Tibial nerve (tissue), 4 donors: ENCODE results near the gene HS6ST3. TPM values are rescaled to one million over a fixed set of nuclear protein-coding genes. Genes with fewer than 3 reads are reported as not detected.

ENCODE experiments used
- DNase-seq, 2 donors: peaks; one replicate each; pipeline ENCODE4 v3.0.0-alpha.2; 2019; ENCODE audit warnings: low spot score in 2 of 2
- H3K27ac ChIP-seq, 4 donors: fragments of 200-600 bp; sonication (generic) in 3 of 4; one replicate each; pipeline ENCODE4 v1.5.1; 2017 to 2019; ENCODE audit warnings: mild to moderate bottlenecking in 1 of 4
- H3K27me3 ChIP-seq, 2 donors: fragments of 200-600 bp; sonication (generic) in 1 of 2; one replicate each; pipeline versions ENCODE4 v1.5.1 to v1.6.0; 2017 to 2019
- H3K36me3 ChIP-seq, 3 donors: fragments of 200-600 bp; sonication (generic); one replicate each; pipeline ENCODE4 v1.5.1; 2018 to 2019
- H3K4me1 ChIP-seq, 4 donors: fragments of 200-600 bp; sonication (generic) in 3 of 4; one replicate each; pipeline ENCODE4 v1.5.1; 2017 to 2019
- H3K4me3 ChIP-seq, 4 donors: fragments of 200-600 bp; sonication (generic) in 3 of 4; one replicate each; pipeline ENCODE4 v1.5.1; 2017 to 2019; ENCODE audit warnings: mild to moderate bottlenecking in 1 of 4, moderate library complexity in 1 of 4
- H3K9me3 ChIP-seq, 4 donors: fragments of 200-600 bp; sonication (generic) in 3 of 4; one replicate each; pipeline ENCODE4 v1.5.1; 2017 to 2019
- EP300 ChIP-seq, 2 donors: sonication (generic); formaldehyde crosslinking; IDR thresholded peaks; one replicate each; pipeline ENCODE4 v1.6.1; 2017; ENCODE audit warnings: antibody characterized with exemption in 2 of 2, mild to moderate bottlenecking in 1 of 2
- POLR2A ChIP-seq, 2 donors: fragments of 450-650 bp; IDR thresholded peaks; one replicate each; pipeline ENCODE4 v1.6.1; 2017; ENCODE audit warnings: antibody characterized with exemption in 2 of 2, mild to moderate bottlenecking in 2 of 2, moderate library complexity in 2 of 2
- WGBS, 2 donors: methylation state at CpG; one replicate each; pipeline ENCODE4 v1.1.5; 2018; 5-methylcytosine and 5-hydroxymethylcytosine counted together
- total RNA-seq, 4 donors: library from RNA; depleted of rRNA; stranded (reverse); fragments of >200 nt; gene quantifications; one replicate each; pipeline ENCODE4 v1.1.0, GENCODE V29; 2016
- TF ChIP-seq, protein P1 (sequence below), 5 experiments: fragments of 200-600 bp in 3 of 5; fragments of 450-650 bp in 2 of 5; sonication (generic) in 3 of 5; IDR thresholded peaks; one replicate each; pipeline ENCODE4 v1.5.1; 2016 to 2019; ENCODE audit warnings: antibody characterized with exemption in 5 of 5, mild to moderate bottlenecking in 3 of 5, moderate library complexity in 2 of 5

HS6ST3 gene
- total RNA-seq, 4 donors from 2014 or later: 0.21 to 1.1 (median 0.79) TPM

DNA sequence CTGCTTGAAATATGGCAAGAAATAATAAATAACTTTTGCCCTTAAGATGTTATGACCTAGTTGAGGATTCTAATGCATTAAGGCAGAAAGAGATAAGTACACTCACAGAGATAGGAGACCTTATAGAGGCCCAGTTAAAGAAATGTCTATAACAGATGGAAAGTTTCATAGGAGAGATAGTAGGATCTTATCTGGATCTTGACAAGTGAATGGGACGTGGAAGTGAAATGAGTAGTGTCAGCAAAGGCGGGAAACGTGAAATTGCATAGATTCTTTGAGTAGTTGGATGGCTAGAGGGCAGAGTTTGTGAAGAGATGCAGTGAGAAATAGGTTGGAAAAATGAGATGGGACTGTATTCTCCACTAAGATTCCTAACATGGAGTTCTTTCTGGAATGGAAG, 71.2 kb downstream of the HS6ST3 start:
- H3K27ac ChIP-seq: no peak overlapping the region
- TF ChIP-seq EP300 (IDR thresholded peaks at IDR 0.05) (no peak), POLR2A (IDR thresholded peaks at IDR 0.05) (no peak)
- TF ChIP-seq, protein P1, sequence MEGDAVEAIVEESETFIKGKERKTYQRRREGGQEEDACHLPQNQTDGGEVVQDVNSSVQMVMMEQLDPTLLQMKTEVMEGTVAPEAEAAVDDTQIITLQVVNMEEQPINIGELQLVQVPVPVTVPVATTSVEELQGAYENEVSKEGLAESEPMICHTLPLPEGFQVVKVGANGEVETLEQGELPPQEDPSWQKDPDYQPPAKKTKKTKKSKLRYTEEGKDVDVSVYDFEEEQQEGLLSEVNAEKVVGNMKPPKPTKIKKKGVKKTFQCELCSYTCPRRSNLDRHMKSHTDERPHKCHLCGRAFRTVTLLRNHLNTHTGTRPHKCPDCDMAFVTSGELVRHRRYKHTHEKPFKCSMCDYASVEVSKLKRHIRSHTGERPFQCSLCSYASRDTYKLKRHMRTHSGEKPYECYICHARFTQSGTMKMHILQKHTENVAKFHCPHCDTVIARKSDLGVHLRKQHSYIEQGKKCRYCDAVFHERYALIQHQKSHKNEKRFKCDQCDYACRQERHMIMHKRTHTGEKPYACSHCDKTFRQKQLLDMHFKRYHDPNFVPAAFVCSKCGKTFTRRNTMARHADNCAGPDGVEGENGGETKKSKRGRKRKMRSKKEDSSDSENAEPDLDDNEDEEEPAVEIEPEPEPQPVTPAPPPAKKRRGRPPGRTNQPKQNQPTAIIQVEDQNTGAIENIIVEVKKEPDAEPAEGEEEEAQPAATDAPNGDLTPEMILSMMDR (IDR thresholded peaks at IDR 0.05): no peak
- H3K9me3 ChIP-seq: no peaks in the 10 kb centered on the region
- no peaks in the 10 kb centered on the region for H3K4me1 ChIP-seq
- DNase-seq: no peak
- no peaks in the 10 kb centered on the region for H3K27me3 ChIP-seq
- H3K4me3 ChIP-seq: no peak overlapping the region
- WGBS, 2 donors: 69 to 82% methylated on average over 3 of the region's 3 CpGs
- no peaks in the 10 kb centered on the region for H3K36me3 ChIP-seq

DNA sequence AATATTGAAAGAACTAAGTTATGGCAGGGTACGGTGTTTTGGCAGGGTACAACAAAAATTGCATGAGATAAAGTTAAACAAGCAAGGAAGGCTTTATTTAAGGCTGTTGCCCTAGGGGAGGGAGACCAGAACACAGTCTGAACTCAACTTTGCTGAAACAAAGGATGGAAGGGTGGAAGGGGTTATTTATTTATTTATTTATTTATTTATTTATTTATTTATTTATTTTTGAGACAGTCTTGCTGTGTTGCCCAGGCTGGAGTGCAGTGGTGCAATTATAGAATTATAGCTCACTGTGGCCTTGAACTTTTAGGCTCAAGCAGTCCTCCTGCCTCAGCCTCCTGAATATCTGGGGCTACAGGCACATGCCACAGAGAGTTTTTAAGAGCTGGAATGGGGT, 75.9 kb downstream of the HS6ST3 start:
- WGBS, 2 donors: 95 to 96% methylated on average over 1 of the region's 1 CpG
- TF ChIP-seq, protein P1 (IDR thresholded peaks at IDR 0.05): no peak
- TF ChIP-seq EP300 (IDR thresholded peaks at IDR 0.05) (no peak), POLR2A (IDR thresholded peaks at IDR 0.05) (no peak)
- H3K9me3 ChIP-seq: no peaks in the 10 kb centered on the region

GRCh38 chr13:96172066-96172465, 82.2 kb downstream of the HS6ST3 start:
- Histone ChIP-seq H3K9me3 (no peaks in the 10 kb centered on the region), H3K27me3 (no peaks in the 10 kb centered on the region), H3K27ac (no peak overlapping the region), H3K36me3 (no peaks in the 10 kb centered on the region), H3K4me3 (no peak overlapping the region), H3K4me1 (no peaks in the 10 kb centered on the region)
- DNase-seq: no peak
- TF ChIP-seq EP300 (IDR thresholded peaks at IDR 0.05) (no peak), POLR2A (IDR thresholded peaks at IDR 0.05) (no peak)
- TF ChIP-seq, protein P1 (IDR thresholded peaks at IDR 0.05): no peak
- WGBS, 2 donors: 77 to 78% methylated on average over 1 of the region's 1 CpG

More for the DNA sequence above, 75.9 kb downstream of the HS6ST3 start:
- DNase-seq: no peak
- H3K27me3 ChIP-seq: no peaks in the 10 kb centered on the region
- no peaks in the 10 kb centered on the region for H3K4me1 ChIP-seq
- H3K36me3 ChIP-seq: no peaks in the 10 kb centered on the region
- H3K4me3 ChIP-seq: no peak overlapping the region
- no peak overlapping the region for H3K27ac ChIP-seq

GRCh38 chr13:96178759-96179158, 88.9 kb downstream of the HS6ST3 start:
- Histone ChIP-seq H3K4me3 (no peak overlapping the region), H3K27ac (no peak overlapping the region), H3K36me3 (no peaks in the 10 kb centered on the region), H3K4me1 (no peaks in the 10 kb centered on the region), H3K9me3 (no peaks in the 10 kb centered on the region), H3K27me3 (no peaks in the 10 kb centered on the region)
- 80 to 83% methylated on average over 1 of the region's 1 CpG for WGBS, 2 donors
- TF ChIP-seq, protein P1 (IDR thresholded peaks at IDR 0.05): no peak
- TF ChIP-seq POLR2A (IDR thresholded peaks at IDR 0.05) (no peak), EP300 (IDR thresholded peaks at IDR 0.05) (no peak)
- no peak for DNase-seq

GRCh38 chr13:96179309-96179708, 89.4 kb downstream of the HS6ST3 start:
- Histone ChIP-seq H3K9me3 (no peaks in the 10 kb centered on the region), H3K36me3 (no peaks in the 10 kb centered on the region), H3K27me3 (no peaks in the 10 kb centered on the region), H3K27ac (no peak overlapping the region), H3K4me3 (no peak overlapping the region), H3K4me1 (no peaks in the 10 kb centered on the region)
- TF ChIP-seq, protein P1 (IDR thresholded peaks at IDR 0.05): no peak
- TF ChIP-seq POLR2A (IDR thresholded peaks at IDR 0.05): no peak
- no peak for TF ChIP-seq EP300 (IDR thresholded peaks at IDR 0.05)
- no peak for DNase-seq
- 87 to 93% methylated on average over 5 of the region's 5 CpGs for WGBS, 2 donors
